SW480 (cell line): ENCODE data around the gene TRPM4.

Experiments used
- DNase-seq: peaks from one replicate; pipeline ENCODE4 v3.0.0-alpha.2; 2016; ENCODE audit warnings: low spot score

TRPM4 gene

DNA sequence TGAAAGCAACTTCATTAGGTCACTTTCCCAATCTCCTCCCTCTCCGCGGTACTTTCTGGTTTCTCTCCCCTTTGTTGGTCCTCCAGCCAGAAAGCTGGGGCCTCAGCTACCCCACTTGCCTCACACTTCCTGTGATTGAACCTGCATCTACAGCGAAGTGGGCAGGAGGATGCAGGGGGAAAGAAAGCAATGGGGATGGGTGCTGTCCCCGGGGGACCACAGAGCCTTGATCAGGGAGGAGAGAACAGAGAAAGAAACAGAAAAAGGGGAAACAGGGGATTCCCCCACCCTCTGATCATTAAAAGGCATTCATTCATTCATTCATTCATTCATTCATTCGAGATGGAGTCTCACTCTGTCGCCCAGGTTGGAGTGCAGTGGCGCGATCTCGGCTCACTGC is 74.2 kb downstream of the TRPM4 start:
- no peak for DNase-seq

DNA sequence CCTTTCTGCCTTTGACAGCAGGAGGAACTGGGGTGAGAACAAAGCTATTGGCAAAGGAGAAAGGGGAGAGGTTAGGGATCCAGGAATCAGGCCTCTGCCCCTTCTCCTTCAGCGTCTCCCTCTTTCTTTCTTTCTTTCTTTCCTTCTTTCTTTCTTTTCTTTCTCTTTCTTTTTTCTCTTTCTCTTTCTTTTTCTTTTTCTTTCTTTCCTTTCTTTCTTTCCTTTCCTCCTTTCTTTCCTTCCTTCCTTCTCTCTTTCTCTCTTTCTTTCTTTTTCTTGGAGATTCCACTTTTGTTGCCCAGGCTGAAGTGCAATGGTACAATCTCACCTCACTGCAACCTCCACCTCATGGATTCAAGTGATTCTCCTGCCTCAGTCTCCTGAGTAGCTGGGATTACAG is 75.6 kb downstream of the TRPM4 start:
- no peak for DNase-seq

DNA sequence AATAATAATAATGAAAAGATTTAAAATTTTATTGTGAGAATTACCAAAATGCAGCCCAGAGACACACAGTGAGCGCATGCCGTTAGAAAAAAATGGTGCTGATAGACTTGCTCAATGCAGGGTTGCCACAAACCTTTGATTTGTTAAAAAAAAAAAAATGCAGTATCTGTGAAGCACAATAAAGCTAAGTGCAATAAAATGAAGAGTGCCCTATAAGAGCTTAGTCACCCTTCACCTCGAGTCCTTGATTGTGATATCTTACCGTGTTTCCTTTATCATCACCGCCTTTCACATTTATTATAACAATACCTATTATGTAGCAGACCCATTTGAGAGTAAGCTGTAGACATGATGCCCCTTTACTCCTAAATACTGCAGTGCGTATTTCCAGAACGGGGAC is 84.2 kb downstream of the TRPM4 start:
- no peak for DNase-seq

DNA sequence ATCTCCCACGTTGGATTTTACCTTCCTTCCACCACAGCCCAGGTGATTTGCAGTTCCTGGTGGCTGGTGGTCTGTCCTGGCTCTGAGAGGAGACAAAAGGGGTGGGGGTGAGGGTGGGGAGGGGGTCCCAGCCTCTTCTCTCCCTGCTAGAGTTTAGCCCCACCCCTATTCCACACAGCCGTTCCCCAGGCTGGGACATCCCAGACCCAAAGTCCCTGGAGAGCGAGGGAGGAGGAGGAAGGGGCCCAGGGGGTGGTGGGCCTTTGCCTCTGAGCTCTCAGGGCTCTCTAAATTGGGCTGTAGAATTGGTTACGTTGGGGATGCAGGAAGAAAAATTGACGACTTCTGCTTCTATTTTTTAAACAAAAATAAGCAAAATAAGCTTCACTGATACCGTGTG is 85.5 kb downstream of the TRPM4 start:
- no peak for DNase-seq

DNA sequence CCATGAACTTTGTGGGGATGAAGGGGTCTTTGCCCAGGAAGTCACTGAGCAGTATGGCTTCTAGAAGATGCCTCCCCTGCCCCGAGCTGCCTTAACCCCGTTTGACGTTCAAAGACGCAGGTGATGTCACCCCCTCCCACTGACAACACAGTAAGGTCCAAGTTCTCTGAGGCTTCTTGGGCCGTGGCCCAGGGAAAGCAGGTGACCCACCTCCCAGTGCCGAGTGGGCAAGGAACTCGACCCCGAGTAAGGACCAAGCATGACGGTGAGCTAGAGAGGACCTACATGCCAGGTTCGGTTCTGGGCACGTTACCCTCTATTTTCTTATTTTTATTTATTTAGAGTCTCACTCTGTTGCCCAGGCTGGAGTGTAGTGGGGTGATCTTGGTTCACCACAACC is 86.1 kb downstream of the TRPM4 start:
- no peak for DNase-seq

DNA sequence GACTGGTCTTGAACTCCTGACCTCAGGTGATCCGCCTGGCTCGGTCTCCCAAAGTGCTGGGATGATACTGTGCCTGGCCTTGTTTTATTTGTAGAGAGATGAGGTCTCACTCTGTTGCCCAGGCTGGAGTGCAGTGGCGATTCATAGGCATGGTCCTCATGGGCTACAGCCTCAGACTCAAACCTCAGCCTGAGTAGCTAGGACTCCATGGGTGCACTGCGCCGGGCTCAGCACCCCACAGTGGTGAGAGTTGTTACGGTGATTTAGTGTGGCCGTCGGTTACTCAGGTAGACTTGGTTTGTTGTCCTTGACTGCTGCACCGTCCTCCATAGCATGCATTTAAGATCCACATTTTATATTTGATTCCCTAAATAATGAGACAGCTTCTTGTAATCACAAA is 86.7 kb downstream of the TRPM4 start:
- no peak for DNase-seq

DNA sequence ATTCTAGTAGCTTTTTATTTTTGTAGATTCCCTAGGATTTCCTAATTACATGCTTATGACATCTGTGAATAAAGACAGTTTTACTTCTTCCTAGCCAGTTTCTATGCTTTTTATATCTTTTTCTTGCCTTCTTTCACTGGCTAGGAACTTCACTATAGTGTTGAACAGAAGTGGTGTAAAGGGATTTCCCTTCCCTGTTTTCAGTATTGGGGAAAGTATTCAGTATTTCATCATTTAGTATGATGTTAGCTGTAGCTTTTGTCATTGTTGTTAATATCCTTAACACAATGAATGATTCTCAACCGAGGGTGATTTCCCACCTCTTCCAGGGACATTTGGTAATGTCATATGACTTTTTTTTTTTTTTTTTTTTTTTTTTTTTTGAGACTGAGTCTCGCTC is 90.1 kb downstream of the TRPM4 start:
- DNase-seq = no peak

DNA sequence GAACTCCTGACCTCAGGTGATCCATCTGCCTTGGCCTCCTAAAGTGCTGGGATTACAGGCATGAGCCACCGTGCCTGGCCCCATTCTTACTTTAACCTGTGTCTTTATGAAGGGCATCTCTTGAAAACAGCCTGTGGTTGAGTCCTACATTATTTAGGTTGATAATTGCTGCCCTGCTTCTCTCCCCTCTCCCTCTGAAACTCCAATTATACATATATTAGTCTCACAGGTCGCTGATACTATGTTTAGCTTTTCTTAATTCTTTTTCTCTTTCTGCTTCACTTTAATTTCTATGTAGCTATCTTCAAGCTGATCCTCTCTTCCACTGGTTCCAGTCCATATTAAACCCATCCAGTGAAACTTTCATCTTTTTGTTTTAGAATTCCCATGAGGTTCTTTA is 92.3 kb downstream of the TRPM4 start:
- DNase-seq = no peak

DNA sequence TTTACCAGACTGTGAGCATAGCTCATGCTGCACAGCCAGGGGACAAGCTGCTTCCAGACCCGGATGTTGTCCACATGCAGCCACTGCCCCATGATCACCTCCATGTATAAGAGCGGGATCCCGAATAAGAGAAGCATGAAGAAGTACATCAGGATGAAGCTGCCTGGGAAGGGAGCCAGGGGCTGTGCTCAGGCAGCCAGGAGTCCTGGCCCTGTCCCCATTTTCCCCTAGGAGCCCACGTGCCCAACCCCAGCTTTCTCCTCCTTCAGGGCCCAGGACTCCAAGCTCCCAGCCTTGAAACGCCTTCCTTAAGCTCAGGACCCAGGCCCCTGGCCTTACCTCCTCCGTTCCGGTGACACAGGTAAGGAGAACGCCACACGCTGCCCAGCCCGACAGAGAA is 98.1 kb downstream of the TRPM4 start:
- no peak for DNase-seq

DNA sequence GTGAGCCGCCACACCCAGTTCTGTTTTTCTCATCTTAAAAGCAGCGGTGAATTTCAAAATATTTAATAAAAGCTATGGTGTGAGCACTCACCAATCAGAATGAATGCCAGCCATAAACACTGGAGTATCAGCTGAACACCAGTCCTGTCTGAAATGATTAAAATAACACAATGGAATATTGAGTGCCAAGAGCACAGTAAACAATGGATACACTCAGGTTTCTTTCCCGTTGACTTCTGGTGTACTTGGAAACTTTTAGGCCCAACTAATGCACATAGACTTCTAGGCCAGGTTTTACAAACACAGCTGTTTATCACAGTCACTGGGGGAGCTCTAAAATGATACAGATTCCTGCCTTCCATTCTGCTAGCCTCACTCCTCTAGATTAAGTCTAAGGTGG is 99.1 kb downstream of the TRPM4 start:
- no peak for DNase-seq
